Islet precursor cell (in vitro differentiated cells): ENCODE results near the gene SRGAP2B.
"Not testable (repeated sequence)": the region's sequence is repeated elsewhere in the genome, so short reads cannot be mapped to it uniquely, and the experiment has no call there.

Experiments
- DNase-seq: peaks from one replicate; pipeline ENCODE4 v3.0.0-alpha.2; 2018

SRGAP2B gene

GRCh38 chr1:145082483-145083255 lies 12.5 kb downstream of the SRGAP2B start:
- peak; percentile 7 for DNase-seq

GRCh38 chr1:145080193-145080592 lies 14.9 kb downstream of the SRGAP2B start:
- DNase-seq: not testable (repeated sequence)

- not testable (repeated sequence) for DNase-seq
These were observed 15.4 kb downstream of the SRGAP2B start for GRCh38 chr1:145079737-145080136.

- DNase-seq: not testable (repeated sequence)
These were observed 16.2 kb downstream of the SRGAP2B start for GRCh38 chr1:145078787-145079370.

GRCh38 chr1:145077872-145078786 lies 17.0 kb downstream of the SRGAP2B start:
- not testable (repeated sequence) for DNase-seq

GRCh38 chr1:145076877-145077276 lies 18.3 kb downstream of the SRGAP2B start:
- DNase-seq: not testable (repeated sequence)

- DNase-seq: not testable (repeated sequence)
These were observed 21.0 kb downstream of the SRGAP2B start for GRCh38 chr1:145074021-145074559.

GRCh38 chr1:145071569-145071968 lies 23.6 kb downstream of the SRGAP2B start:
- DNase-seq: not testable (repeated sequence)

GRCh38 chr1:145066486-145066885 lies 28.6 kb downstream of the SRGAP2B start:
- not testable (repeated sequence) for DNase-seq

GRCh38 chr1:145065194-145065826 lies 29.8 kb downstream of the SRGAP2B start:
- peak; percentile 9 for DNase-seq

- DNase-seq: peak; percentile 10
These were observed 31.0 kb downstream of the SRGAP2B start for GRCh38 chr1:145063941-145064648.

GRCh38 chr1:145063285-145063684 lies 31.8 kb downstream of the SRGAP2B start:
- not testable (repeated sequence) for DNase-seq

GRCh38 chr1:145058184-145058583 lies 36.9 kb downstream of the SRGAP2B start:
- DNase-seq: not testable (repeated sequence)

- not testable (repeated sequence) for DNase-seq
These were observed 39.8 kb downstream of the SRGAP2B start for GRCh38 chr1:145055217-145055760.

- not testable (repeated sequence) for DNase-seq
These were observed 41.7 kb downstream of the SRGAP2B start for GRCh38 chr1:145053428-145053827.

GRCh38 chr1:145052019-145052776 lies 42.9 kb downstream of the SRGAP2B start:
- not testable (repeated sequence) for DNase-seq

- not testable (repeated sequence) for DNase-seq
These were observed 46.8 kb downstream of the SRGAP2B start for GRCh38 chr1:145048181-145048856.

GRCh38 chr1:145047553-145047952 lies 47.6 kb downstream of the SRGAP2B start:
- DNase-seq: not testable (repeated sequence)

GRCh38 chr1:145045571-145046273 lies 49.4 kb downstream of the SRGAP2B start:
- DNase-seq: not testable (repeated sequence)
